NCI-H446 treated with DMSO at 0.1 percent for 48 hours (cell line): ENCODE results near the gene SMPD3.

Experiments
- DNase-seq: peaks from one replicate; lab custom pipeline; 2025; lab: John Stamatoyannopoulos, UW

SMPD3 gene

DNA sequence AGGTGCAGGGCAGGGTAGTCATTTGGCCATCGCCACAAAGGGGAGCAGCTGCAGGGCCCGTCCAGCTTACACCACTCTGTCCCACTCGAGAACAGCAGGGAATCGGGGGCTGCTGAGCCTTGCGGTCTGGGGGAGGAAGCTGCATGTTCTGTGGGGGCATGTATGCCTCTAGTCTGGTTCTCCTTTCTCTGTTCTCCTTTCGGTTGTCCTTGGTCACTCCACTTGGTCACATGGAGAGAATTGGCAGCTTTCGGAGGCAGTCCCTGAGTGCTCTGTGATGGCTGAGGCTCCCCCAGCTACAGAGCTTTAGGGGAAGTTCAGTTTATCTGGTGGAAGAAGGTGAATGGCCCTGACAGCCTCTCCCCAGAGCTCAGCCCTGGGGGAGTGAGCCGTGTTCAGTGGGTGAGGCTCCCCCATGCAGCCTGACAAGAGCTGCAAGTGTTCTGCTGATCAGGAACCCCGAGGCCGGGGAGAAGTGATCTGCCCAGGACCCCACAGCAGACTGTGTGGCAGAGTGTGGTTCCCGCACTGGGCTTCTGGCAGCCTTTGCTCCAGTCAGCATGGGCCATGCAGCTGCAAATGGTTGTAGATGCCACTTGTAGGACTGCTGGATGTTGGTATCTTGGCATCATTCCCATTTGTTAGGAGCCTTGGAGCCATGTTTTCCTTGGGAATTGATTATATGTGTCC lies 22.3 kb upstream of the SMPD3 start:
- no peak for DNase-seq

DNA sequence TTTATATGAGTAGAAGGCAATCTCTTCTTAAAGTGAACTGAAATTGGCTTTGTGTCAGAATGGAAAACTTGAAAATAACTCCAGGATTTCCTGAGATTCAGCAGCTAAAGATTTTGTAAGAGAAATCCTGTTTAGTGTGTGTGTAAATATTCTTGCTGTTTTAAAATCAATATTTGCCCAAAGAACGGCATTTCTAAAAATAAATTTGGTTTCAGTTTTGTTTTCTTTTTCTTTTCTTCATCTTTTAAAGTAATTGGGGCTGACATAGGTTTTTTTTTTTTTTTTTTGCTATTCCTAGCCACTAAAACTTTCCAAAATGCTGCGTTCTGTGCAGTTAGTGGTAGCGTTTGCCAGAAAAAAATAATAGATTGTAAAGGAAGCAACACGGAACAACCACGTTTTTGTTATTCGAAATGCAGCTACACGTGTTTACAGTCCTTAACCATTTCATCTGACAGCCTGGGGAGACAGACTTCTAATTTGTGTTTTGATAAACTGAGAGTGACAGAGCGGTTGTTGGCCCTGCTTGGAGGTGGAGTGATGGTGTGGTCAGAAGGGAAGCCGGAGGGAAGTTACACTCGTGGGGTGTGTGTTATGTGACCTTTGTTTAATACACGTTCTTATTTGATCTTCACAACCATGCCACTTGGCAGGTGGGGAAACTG lies 21.6 kb upstream of the SMPD3 start:
- no peak for DNase-seq

DNA sequence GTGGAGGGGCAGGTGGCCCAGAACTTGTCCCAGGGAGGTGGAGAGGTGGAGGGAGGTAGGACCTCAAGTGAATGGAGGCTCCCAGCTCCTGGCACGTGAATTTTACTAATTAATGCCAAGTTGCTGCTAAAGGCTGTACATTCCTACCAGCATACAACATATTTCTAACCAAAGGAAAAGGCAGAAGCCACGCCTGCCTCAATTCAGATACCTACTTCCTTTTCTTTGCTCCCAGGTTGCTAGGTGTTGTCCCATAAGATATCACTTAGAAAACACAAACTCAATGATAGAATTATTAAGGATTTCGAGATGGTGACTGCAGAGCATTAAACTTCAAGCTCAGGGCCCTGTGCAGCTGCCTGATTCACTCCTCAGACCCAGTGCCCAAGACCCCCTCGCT lies 20.5 kb upstream of the SMPD3 start:
- no peak for DNase-seq

DNA sequence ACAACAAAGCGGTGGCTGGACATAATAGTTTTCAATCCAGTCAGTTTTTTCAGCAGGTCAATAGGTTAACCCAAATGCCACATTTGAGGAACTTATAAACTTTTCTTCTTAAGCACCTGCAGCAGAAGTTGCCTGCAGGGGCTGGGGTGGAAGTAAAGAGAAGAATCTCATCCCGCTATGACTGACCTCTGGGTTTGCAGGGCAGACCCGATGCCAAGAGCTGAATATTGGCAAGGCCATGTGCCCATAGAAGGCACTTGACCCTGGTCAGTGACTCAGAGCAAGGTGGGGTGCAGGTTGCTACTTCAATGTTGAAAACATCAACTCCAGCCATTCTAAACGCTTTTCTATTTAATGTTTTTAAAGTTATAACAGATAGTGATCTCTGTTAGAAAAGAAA lies 17.9 kb upstream of the SMPD3 start:
- DNase-seq = no peak

DNA sequence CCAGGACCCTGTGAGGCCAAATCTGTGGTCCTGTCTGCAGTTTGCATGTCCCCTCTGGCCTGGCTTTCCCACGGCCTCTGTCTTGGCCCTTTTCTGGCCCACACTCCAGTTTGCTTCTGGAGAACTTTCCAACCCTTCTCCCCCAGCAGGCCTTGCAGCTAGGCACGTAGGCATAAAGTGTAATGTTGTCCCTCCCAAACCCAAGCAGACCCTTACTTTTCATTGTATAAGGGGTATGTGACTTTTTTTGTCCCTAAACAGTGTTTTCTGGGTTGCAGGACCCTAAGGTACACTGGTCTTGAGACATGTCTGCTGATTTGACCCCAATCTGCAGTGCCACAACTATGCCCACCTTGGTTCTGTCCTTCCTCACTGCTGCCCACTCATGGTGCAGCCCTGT lies 15.6 kb upstream of the SMPD3 start:
- DNase-seq = no peak

DNA sequence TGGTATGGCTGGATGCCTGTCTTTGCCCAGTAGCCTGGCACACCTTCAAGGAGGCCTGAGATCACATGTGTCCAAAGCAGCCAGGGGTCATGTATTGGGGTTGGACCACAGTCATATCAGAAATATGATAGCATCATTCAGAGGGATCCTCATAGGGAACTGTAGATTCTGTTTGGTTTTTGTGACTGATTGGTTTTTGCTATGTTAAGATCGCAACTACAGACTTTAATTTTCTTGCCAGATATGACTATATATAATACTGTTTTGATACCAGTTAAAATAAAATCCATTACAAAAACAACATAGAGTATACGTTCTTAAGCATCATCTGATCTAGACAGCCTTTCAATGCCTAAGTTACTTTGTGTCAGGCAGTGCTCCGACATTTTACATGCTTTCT lies 11.8 kb upstream of the SMPD3 start:
- no peak for DNase-seq

DNA sequence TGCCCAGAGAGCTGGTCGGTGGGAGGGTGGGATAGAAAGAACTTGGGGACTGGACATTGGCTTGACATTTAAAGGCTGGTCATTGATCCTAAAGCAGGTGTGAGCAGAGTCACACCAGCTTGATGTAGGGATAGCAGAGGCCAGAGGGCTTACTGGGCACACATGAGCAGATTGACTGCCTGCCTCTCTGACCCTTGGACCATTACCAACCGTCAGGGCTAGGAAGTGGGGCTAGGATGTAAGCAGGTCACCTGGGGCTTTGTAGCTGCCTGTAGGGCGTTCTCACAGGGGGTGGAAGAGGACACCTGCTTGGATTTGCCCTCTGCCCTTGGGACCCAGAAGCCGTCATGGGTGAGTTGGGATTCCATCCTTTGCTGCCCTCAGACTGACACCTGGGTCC lies 11.1 kb upstream of the SMPD3 start:
- no peak for DNase-seq

DNA sequence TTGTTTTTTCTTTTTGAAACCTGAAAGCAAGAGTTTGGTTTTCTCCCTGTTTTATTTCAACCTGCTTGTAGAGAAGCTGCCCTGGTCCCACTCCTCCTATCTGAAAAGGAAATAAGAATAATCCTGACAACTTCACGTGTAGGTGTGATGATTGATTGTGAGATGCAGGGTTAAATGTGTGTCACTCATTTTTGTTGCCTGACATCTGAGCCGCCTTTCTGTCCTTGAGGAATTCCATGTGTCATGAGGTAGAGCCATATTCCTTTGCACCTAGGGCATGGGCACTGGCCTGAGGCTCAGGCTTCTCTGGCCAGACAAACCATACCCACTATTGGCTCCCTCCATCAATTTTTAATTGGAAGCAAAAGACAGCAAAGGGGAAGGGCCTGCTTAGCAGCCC lies 10.2 kb upstream of the SMPD3 start:
- no peak for DNase-seq

DNA sequence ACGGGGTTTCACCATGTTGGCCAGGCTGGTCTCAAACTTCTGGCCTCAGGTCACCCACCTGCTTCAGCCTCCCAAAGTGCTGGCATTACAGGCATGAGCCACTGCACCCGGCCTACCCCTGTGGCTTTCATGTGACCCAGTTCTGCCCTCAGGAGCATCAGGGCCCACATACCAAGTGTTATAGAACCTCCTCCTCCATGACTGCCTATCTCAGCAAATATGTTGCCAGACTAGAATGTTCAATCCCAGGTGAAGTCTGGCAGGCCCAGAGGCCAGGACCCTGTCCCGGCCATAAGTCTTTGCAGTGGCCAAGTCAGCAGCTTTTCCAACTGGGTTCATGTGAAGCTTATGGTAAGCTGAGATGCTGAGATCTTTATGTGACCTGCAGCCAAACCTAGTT lies 9.8 kb upstream of the SMPD3 start:
- no peak for DNase-seq

DNA sequence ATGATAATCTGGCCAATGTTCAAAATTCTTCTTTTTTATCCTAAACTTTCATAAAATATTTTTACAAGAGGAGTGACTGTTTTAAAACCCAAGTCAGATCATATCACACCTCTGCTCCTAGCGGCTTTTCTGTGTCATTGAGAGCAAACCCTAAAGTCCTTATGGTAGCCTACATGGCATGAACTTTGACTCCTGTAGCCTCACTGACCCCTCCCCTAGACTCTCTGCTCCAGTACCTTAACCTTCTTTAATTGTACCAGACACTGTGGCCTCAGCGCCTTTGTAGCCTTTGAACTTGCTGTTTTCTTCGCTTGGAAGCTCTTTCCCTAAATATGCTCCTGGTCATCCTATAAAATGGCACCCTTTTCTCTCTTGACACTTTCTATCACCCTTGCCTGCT lies 7.3 kb upstream of the SMPD3 start:
- no peak for DNase-seq

DNA sequence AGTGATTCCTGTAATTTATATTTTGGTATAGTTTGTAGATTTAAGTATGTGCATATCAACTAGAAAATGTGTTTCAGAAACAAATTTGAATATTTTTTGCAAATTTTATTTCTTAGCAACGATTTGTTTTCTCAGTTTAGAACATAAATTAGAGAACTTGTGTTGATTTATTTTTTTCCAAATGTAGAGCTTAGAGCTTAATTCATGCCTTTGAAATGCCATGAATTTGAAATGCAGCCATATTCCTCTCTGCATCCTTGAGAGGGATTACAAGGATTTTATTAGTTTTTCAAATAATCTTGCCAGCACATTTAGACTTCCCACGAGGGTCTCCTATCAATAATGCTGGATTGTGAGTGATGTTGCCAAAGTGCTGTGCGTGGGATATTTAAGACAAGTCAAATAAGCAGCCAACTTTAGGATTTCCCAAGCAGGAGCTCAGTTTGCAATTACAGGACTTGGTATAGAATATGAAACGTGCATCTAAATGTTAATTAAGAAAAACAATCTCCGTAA lies 6.7 kb upstream of the SMPD3 start:
- DNase-seq = no peak

DNA sequence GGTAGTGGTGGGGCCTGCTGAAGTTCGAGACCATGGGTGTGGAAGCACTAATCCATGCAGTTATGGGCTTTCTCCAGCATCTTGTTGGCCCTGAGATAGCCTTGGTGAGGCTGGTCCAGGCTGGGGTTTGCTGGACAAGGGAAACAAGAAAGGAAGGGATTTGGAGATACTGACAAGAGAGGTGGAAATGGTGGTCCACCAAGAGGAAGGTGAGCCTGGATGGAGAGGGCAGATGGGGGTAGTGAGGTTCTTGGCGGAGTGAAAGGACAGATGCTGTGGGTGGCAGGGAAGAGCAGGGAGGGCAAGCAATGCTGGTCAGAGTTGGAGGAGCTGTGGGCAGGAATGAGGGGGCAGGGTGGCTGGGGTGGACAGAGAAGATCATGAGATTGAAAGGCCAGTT lies 5.5 kb upstream of the SMPD3 start:
- DNase-seq = no peak

DNA sequence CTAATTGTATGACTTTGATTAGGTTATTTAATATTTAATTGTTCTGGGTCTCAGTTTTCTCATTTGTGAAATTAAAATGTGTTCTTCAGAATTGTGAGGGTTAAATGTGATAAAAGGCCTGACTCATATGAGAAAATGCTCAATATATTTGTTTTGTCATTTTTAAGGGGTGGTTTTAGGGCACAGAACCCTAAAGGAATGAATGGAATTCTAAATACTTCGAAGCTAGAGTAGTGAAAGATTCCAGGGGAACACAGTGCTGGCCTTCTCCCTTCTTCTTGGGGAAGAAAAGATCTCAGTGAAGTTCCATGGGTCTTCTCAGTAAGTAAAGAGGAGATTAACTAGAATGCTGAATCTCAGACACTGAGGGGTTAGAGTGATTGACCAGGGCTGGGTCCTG lies 3.9 kb upstream of the SMPD3 start:
- no peak for DNase-seq

DNA sequence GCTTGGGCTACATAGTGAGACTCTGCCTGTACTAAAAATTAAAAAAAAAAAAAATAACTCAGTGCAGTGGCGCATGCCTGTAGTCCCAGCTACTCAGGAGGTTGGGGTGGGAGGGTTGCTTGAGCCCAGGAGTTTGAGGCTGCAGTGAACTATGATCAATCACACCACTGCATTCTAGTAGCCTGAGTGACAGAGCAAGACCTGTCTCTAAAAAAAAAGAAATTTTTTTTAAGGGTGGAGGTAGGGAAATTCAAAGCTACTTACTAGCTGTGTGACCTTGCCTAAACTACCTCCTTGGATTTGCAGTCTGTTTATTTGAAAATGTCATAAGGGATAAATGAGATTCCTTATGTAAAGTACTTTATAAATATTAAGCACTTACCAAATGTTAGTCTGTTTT lies 3.4 kb upstream of the SMPD3 start:
- DNase-seq = no peak

DNA sequence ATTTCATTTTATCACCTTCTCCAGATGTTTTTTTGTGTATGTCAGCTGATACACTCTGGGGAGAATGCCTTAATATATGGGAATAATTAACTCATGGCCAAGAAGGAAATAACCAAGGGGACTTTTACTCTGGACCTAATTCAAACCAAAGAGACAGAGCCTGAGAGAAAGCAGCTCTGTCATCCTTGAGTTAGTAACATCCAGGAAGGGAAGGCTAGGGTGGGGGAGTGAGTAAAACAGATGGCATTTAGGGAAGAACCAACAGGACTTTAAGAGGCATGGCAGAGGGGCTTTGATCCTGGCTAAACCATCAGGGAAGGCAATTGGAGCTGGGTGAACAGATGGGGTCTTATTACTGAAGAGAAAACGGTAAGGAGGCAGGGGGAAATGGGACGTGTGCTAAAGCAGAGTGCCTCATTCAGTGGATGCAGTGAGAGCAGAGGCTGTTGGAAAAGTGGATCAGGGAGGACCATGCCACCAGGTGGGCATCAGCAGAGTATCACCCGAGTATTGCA lies 2.5 kb upstream of the SMPD3 start:
- no peak for DNase-seq

DNA sequence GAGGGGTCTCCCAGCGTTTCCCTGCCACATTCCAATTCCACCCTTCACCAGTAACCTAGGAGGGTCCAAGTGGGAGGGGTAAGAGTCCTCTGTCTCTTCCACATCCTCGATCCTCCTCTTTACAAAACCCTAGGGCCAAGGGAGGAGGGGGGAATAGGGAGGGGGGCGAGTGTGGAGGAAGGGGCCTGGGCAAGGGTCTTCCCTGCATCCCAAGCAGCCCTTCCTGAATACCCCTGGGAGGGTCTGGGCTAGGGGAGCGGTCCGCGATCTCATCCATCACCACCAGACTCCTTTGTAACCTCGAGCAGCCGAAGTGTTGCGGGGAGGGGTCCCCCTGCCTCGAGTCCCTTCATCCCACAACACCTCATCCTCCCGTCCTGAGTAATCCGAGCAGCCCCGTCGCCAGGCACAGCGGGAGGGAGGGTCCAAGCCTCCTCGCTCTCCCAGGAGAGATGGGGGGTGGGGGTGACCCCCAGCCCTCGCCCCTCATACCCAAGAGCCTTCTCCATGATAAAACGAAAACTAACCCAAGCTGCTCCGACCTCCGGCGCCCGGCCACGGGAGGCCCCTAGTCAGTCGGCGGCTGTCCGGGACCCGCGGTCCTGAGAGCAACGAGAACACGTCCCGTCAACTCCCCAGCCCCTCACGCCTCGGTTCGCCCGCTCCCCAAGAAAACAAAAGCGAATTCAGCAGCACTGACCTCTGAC lies 502 bp downstream of the SMPD3 start:
- DNase-seq = no peak

DNA sequence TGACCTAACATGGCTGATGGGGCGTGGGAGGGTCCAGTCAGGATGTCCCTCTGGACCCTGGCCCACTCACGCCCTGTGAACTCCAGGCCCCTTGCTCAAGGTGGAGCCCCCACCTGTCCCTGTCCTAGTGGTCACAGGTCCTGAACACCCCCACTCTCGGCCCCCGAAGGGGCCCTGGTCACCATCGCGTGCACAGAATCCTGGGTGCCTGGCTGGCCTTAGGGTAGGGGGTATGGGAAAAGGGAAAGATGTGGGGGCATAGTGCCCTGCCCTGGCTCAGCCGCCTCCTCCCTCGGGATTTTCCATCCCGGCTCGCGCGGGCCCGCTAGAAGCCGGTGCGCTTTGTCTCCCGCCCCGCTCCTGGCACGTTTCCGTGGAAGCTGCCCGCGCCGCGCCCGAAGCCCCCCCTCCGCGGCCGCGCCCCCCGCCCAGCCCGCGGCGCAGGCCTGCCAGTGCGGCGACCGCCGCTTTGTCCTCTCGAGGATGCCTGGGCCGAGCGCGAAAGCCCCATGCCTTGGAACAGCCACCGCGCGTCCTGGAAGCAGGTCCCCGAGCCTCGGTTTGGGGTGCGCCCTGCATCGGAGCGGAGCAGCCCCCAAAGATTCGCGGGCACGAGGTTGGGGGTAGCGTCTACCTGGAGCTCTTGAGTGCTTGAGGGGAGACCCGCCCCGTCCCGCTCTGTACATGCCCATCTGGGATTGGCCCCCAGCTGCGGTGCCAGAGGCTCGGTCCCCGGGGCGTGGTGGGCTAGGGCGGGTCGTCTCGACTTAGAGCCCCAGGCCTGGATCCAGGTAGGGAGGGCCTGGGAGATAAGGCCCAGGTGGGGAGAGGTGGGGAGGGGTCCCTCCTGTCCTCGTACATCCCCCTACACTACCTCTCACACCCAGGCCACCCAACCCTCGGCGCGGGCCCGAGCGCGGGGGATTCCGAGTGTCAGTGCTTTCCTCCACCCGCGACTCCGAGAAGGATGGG lies 1.3 kb downstream of the SMPD3 start:
- no peak for DNase-seq

DNA sequence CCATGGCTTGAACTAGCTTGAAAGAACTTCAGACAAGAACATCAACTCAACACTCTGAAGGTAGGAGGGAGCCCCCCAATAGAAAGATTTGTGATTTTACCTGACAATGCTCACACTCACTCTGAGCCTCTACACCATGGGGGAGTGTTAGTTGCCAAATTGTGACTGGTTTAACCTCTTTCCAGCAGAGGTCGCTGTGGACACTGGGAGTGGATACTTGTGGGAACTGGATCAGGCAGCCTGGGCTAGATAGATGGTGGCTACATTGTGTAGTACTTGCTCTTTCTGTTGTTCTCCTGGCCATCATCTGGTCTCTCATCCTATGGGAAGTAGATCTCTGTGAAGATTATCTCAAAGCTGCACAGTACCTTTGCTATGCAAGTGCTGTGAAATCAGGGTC lies 2.9 kb downstream of the SMPD3 start:
- no peak for DNase-seq

DNA sequence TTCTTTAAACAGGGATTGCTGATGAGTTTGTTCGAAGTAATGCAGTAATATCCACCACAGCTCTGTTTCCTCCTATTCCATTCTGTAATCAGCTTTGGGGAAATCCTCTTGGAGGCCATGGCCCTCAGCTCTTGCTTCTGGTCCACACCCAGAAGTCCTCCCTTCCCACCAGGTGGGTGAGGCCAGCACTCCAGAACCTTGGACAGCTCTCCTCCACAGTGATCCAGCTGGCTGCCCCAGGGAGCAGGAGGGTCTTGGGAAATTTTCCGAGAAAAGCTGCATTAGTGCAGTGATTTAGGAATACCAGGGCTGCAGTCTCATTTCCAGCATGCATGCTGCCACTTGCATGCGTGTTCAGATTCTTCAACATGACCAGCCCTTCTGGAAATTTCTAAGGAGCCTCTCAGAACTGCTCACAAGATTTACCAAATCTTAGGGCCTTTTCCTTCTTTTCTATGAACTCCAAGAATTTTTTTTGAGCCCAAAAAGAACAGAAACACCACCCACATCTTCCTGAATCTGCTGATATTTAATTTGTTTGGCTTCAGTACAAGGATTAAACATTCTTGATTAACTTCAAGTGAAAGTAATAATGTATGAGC lies 4.2 kb downstream of the SMPD3 start:
- no peak for DNase-seq

DNA sequence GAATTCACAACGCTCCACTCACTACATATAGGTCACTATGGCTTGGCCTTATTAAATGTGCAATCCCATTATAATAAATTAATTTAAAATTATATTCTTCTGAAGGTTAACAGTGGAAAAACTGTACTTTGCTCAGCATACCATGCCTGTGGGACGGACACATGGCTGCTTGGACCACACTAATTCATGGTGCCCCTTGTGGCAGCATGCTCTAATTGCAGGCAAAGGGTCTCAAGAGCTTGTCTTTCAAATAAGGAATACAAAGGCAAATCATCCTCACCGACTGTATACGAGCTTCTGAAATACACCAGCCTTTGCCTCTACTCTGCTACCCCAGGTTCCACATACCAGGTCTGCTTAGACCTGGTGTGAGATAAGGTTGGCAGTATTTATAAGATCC lies 11.7 kb downstream of the SMPD3 start:
- DNase-seq = no peak

DNA sequence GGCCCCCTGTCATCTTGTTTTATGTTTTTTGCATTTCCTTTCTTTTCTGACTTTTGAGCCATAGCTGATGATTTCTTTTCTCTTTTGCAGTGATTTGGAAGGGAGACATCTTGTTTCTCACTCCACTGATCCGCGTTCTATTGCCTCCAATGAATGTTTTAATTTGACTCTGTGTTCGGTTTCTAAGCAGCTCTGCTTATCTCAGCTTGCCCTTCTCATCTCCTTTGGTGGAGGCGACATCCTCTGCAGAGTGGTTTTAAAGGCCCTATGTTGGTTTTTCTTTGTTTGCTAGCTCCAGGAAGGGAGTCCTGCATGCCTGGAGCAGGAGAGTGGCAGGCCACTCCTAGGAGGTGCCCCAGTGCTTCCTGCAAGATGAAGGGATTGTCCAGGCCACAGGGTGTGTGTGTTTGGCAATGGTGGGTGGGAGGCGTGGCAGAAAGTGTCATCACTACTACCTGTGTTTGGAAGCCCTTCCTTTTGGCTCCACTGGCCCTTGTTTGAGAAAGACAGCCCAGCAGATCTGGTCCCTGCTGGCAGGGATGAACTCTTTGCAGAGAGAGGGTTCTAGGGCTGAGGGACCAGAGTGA lies 13.6 kb downstream of the SMPD3 start:
- no peak for DNase-seq
